ENCODE results near the gene TBX1. TPM values are rescaled to one million over a fixed set of nuclear protein-coding genes. Genes with fewer than 3 reads are reported as not detected.

Gene TBX1
- total and polyA plus RNA-seq, 2 of the 13 experiments (the other 11 are each of a cell fraction or from before 2014, with no cell fraction given) = not detected

DNA sequence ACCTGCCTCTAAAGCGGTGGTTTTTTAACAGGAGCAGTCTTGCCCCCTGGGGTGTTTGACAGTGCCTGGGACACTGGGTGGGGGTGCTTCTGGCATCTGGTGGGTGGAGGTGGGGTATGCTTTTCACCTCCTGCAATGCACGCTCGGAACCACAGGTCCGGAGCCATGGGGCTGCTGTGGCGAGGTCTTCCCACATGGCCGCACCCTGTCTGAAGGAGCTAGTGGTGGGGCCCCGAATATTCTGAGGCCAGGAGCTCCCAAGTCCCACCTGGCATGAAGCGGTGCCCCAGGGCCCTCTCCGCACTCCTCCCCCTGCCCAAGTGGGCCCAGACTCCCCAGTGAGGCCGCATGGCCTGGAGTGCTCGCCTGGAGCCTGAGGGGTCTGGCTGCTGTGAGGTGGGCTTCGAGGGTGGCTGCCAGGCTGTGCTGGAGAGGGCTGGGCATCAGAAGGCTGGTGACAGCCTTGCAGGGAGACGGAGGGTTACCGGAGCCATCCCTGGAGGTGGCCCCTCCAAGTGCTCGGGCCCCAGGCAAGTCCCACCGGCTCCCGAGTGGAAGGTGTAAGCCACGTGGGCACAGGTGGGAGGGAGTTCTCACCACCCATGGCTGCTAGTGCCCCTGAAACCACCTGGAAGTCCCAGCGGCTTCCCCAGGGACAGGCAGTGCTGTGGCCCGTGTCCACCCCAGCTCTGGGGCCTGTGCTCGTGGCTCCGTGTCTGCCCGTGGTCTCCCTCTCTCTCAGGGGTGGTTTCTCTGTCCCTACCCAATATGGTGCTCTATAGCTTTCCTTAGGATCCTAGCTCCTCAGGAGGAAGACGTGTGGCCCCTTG lies 15.1 kb downstream of the TBX1 start:
- in situ Hi-C loops (cut with HindIII; ENCODE audit: extremely low pct_ligation_motif_present, low pct_unique_long_range_greater_than_20kb) (no loop called here), intact Hi-C loops (cut with micrococcal nuclease; ENCODE audit: unreplicated experiment) (no loop called here)
- peaks cover 4% of the 10 kb centered on the region; the same call in 1 of the 2 replicates for H4K20me1 ChIP-seq (ENCODE audit: insufficient read depth, low read length)
- H3K4me1 ChIP-seq (ENCODE audit: insufficient read depth, low read length) = 0 out of 2 replicates have a peak, but pooled peaks cover 5% of the 10 kb centered on the region
- TF ChIP-seq, protein P1, sequence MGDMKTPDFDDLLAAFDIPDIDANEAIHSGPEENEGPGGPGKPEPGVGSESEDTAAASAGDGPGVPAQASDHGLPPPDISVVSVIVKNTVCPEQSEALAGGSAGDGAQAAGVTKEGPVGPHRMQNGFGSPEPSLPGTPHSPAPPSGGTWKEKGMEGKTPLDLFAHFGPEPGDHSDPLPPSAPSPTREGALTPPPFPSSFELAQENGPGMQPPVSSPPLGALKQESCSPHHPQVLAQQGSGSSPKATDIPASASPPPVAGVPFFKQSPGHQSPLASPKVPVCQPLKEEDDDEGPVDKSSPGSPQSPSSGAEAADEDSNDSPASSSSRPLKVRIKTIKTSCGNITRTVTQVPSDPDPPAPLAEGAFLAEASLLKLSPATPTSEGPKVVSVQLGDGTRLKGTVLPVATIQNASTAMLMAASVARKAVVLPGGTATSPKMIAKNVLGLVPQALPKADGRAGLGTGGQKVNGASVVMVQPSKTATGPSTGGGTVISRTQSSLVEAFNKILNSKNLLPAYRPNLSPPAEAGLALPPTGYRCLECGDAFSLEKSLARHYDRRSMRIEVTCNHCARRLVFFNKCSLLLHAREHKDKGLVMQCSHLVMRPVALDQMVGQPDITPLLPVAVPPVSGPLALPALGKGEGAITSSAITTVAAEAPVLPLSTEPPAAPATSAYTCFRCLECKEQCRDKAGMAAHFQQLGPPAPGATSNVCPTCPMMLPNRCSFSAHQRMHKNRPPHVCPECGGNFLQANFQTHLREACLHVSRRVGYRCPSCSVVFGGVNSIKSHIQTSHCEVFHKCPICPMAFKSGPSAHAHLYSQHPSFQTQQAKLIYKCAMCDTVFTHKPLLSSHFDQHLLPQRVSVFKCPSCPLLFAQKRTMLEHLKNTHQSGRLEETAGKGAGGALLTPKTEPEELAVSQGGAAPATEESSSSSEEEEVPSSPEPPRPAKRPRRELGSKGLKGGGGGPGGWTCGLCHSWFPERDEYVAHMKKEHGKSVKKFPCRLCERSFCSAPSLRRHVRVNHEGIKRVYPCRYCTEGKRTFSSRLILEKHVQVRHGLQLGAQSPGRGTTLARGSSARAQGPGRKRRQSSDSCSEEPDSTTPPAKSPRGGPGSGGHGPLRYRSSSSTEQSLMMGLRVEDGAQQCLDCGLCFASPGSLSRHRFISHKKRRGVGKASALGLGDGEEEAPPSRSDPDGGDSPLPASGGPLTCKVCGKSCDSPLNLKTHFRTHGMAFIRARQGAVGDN (CRISPR knock-in tag; IDR thresholded peaks at IDR 0.05) = peak; percentile 4; the same call in 1 of the 2 replicates
- no peak for TF ChIP-seq ZNF772 (CRISPR knock-in tag; IDR thresholded peaks at IDR 0.05)
- ChIA-PET CTCF (ENCODE audit: low intra/inter-chr PET ratio, low total read pairs) (no interaction called here), POLR2A (interaction anchor here (0.9 kb wide), 1 partner anchor 13 kb away, joined by 3 read pairs; no protein-coding TSS in a partner anchor)
- BruUV-seq (replicated peaks) = no TSS peak
- no peaks in the 10 kb centered on the region for H3K36me3 ChIP-seq (replicated peaks in 1 of 2; ENCODE audit: control insufficient read depth in 1 of 2, insufficient read depth in 2 of 2, low read length in 2 of 2)
- no peak overlapping the region for H3K27ac ChIP-seq (ENCODE audit: extremely low read length, insufficient read depth, low read length)
- WGBS (ENCODE audit: low lambda C conversion rate) = 38% methylated on average over 5 of the region's 24 CpGs
- H2AFZ ChIP-seq (ENCODE audit: low read length) = no peak overlapping the region
- H3K9ac ChIP-seq (ENCODE audit: insufficient read depth, low read depth, low read length) = no peak overlapping the region
- H3K4me2 ChIP-seq (ENCODE audit: low read depth, low read length) = no peak overlapping the region
- FAIRE-seq (no peak), ATAC-seq (no peak), DNase-seq (ENCODE audit: low spot score) (no peak)
- no peak overlapping the region for H3K4me3 ChIP-seq (replicated peaks in 1 of 3; ENCODE audit: insufficient read depth in 1 of 3, low read depth in 2 of 3, low read length in 3 of 3)
- no peaks in the 10 kb centered on the region for H3K79me2 ChIP-seq (ENCODE audit: insufficient read depth, low read length)
- peaks cover 5 to 69% of the 10 kb centered on the region in 2 experiments; a peak in 4 of 5 replicates for H3K27me3 ChIP-seq (ENCODE audit: control insufficient read depth in 1 of 2, insufficient read depth in 2 of 2, low read length in 2 of 2)
- no peaks in the 10 kb centered on the region for H3K9me3 ChIP-seq (ENCODE audit: low read length)
